COLO829 (cell line): ENCODE measurements around the gene TPM1.
"Not testable (repeated sequence)": the region's sequence is repeated elsewhere in the genome, so short reads cannot be mapped to it uniquely, and the experiment has no call there.

Experiments used
- DNase-seq: peaks from one replicate; pipeline ENCODE4 v3.0.0; 2012; ENCODE audit warnings: low spot score

TPM1 gene

GRCh38 chr15:63041974-63042876, at the start of gene TPM1:
Gene TPM1, plus strand, starts transcription at chr15:63042747. Its CDS starts 83 bp downstream, at chr15:63042830.
- no peak for DNase-seq

- DNase-seq = no peak
Observed at GRCh38 chr15:62993066-62993465, 49.5 kb upstream of the TPM1 start.

GRCh38 chr15:62993632-62994031, 48.9 kb upstream of the TPM1 start:
- DNase-seq = not testable (repeated sequence)

- no peak for DNase-seq
Observed at GRCh38 chr15:62994439-62994838, 48.1 kb upstream of the TPM1 start.

GRCh38 chr15:62994975-62995681, 47.4 kb upstream of the TPM1 start:
- no peak for DNase-seq

GRCh38 chr15:62997441-62997840, 45.1 kb upstream of the TPM1 start:
- no peak for DNase-seq

- no peak for DNase-seq
Observed at GRCh38 chr15:62998262-62998890, 44.2 kb upstream of the TPM1 start.

- DNase-seq = no peak
Observed at GRCh38 chr15:62999178-62999577, 43.4 kb upstream of the TPM1 start.

GRCh38 chr15:62999923-63000561, 42.5 kb upstream of the TPM1 start:
- DNase-seq = no peak

GRCh38 chr15:63000706-63001105, 41.8 kb upstream of the TPM1 start:
- DNase-seq = no peak

GRCh38 chr15:63004211-63004610, 38.3 kb upstream of the TPM1 start:
- no peak for DNase-seq

GRCh38 chr15:63006032-63006878, 36.3 kb upstream of the TPM1 start:
- DNase-seq = no peak

GRCh38 chr15:63008333-63009049, 34.1 kb upstream of the TPM1 start:
- DNase-seq = no peak

GRCh38 chr15:63010386-63010785, 32.2 kb upstream of the TPM1 start:
- no peak for DNase-seq

GRCh38 chr15:63010920-63011693, 31.4 kb upstream of the TPM1 start:
- DNase-seq = no peak

GRCh38 chr15:63012444-63012843, 30.1 kb upstream of the TPM1 start:
- DNase-seq = no peak

GRCh38 chr15:63013052-63013808, 29.3 kb upstream of the TPM1 start:
- DNase-seq = peak; percentile 32

- no peak for DNase-seq
Observed at GRCh38 chr15:63014578-63014977, 28.0 kb upstream of the TPM1 start.

- DNase-seq = peak; percentile 66
Observed at GRCh38 chr15:63015618-63016017, 26.9 kb upstream of the TPM1 start.
